Measurements from ENCODE around the gene CFAP45.

GRCh38 chr1:159862557-159862956, 37.4 kb downstream of the CFAP45 start, which contains the start of gene VSIG8:
- TF ChIP-seq, protein P1, sequence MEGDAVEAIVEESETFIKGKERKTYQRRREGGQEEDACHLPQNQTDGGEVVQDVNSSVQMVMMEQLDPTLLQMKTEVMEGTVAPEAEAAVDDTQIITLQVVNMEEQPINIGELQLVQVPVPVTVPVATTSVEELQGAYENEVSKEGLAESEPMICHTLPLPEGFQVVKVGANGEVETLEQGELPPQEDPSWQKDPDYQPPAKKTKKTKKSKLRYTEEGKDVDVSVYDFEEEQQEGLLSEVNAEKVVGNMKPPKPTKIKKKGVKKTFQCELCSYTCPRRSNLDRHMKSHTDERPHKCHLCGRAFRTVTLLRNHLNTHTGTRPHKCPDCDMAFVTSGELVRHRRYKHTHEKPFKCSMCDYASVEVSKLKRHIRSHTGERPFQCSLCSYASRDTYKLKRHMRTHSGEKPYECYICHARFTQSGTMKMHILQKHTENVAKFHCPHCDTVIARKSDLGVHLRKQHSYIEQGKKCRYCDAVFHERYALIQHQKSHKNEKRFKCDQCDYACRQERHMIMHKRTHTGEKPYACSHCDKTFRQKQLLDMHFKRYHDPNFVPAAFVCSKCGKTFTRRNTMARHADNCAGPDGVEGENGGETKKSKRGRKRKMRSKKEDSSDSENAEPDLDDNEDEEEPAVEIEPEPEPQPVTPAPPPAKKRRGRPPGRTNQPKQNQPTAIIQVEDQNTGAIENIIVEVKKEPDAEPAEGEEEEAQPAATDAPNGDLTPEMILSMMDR (IDR thresholded peaks at IDR 0.05), result no peak
- no peak for TF ChIP-seq POLR2A (IDR thresholded peaks at IDR 0.05)

Data from lower leg skin (tissue), 3 donors.